LHCN-M2 (cell line): ENCODE results near the gene SHD. TPM values are rescaled to one million over a fixed set of nuclear protein-coding genes. Genes with fewer than 3 reads are reported as not detected.
A peak's percentile ranks its signal among the peaks of the same experiment; 100 is the strongest.

ENCODE experiments used
- DNase-seq: peaks from one replicate; pipeline ENCODE4 v3.0.0-alpha.2; 2012; ENCODE audit warnings: low read depth
- total RNA-seq: library from RNA; depleted of rRNA; stranded (reverse); fragments of >200 nt; gene quantifications from 2 replicates; pipeline ENCODE4 v1.2.3, GENCODE V29; 2014

Gene SHD
- total RNA-seq, 1 experiment from 2014 or later: 122 TPM

GRCh38 chr19:4298810-4299550 is 19.9 kb downstream of the SHD start:
- no peak for DNase-seq

GRCh38 chr19:4300589-4300988 is 21.5 kb downstream of the SHD start:
- no peak for DNase-seq

GRCh38 chr19:4301590-4302242 is 22.6 kb downstream of the SHD start:
- DNase-seq: no peak

GRCh38 chr19:4302243-4302640 is 23.2 kb downstream of the SHD start, which contains the start of gene TMIGD2:
TSS of gene TMIGD2 (minus strand) at chr19:4302389. CDS start at chr19:4302385, 4 bp downstream.
- no peak for DNase-seq

- no peak for DNase-seq
Observed at GRCh38 chr19:4303819-4304537, 24.9 kb downstream of the SHD start.

- DNase-seq: peak; percentile 31
Observed at GRCh38 chr19:4304538-4305256, 25.6 kb downstream of the SHD start, which contains the start of gene FSD1. TSS of gene FSD1 (plus strand) at chr19:4304598. CDS start at chr19:4304747, 149 bp downstream.

GRCh38 chr19:4305257-4305612 is 26.2 kb downstream of the SHD start:
- DNase-seq: no peak

GRCh38 chr19:4305659-4306058 is 26.6 kb downstream of the SHD start:
- no peak for DNase-seq

GRCh38 chr19:4310247-4311121 is 31.4 kb downstream of the SHD start:
- DNase-seq: peak; percentile 25

- no peak for DNase-seq
Observed at GRCh38 chr19:4313847-4314490, 34.9 kb downstream of the SHD start.

- no peak for DNase-seq
Observed at GRCh38 chr19:4316956-4317355, 37.9 kb downstream of the SHD start.

- DNase-seq: no peak
Observed at GRCh38 chr19:4318460-4318859, 39.4 kb downstream of the SHD start.

- no peak for DNase-seq
Observed at GRCh38 chr19:4319067-4319718, 40.1 kb downstream of the SHD start.

- no peak for DNase-seq
Observed at GRCh38 chr19:4320419-4320818, 41.4 kb downstream of the SHD start.

GRCh38 chr19:4322942-4323665 is 44.0 kb downstream of the SHD start:
- no peak for DNase-seq

- no peak for DNase-seq
Observed at GRCh38 chr19:4323692-4324091, 44.6 kb downstream of the SHD start.

GRCh38 chr19:4324228-4324627 is 45.2 kb downstream of the SHD start:
- DNase-seq: no peak

GRCh38 chr19:4326215-4326836 is 47.3 kb downstream of the SHD start:
- DNase-seq: no peak

GRCh38 chr19:4326837-4327251 is 47.8 kb downstream of the SHD start:
- no peak for DNase-seq
